ENCODE data around the gene TLE5. TPM values are rescaled to one million over a fixed set of nuclear protein-coding genes. Genes with fewer than 3 reads are reported as not detected.

Gene TLE5
- total RNA-seq, 1 donor from 2014 or later = 302 TPM

DNA sequence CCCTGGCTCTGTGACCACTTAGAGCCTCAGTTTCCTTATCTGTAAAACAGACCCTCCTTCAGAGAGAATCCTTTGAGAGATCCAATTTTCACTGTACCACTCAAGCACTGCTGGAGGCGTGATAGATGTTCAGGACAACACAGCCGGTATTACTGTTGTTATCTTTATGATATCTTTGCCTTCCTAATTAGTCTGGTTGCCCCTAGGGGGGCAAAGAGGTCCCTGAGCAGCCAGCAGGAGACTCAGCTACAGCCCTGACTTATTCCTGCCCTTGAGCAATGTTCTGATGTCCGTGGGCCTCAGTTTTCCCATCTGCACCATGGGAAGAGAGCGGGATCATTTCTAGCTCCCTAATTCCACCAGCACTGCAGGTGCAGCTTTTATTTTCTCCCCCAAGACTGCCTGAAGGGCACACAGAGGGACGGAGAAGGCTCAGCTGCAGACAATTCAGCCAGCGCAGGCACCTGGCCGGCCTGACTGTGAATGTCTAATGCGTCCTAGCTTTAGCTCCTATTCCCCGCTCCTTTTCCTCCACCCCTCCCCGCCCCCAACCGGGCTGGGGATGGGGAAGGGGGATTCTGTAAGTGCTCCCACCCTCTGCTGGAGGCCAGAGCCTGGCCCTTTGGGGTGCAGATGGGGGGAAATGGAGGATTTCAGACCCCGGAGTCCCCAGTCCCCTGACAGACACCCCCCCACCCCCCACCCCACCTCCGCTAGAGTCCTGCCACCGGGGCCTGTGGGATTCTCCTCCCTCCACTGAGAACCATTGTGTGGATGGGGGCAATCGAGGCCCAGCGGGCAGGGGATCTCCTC, 16.2 kb downstream of the TLE5 start:
- Mint-ChIP-seq H3K36me3 (no peaks in the 10 kb centered on the region), H3K4me1 (ENCODE audit: unreplicated experiment) (peaks cover 29% of the 10 kb centered on the region), H3K4me3 (peak overlapping the region; percentile 20), H3K27me3 (no peaks in the 10 kb centered on the region), H3K27ac (no peak overlapping the region), H3K9me3 (no peaks in the 10 kb centered on the region)
- DNase-seq (ENCODE audit: extremely low spot score, unreplicated experiment) = no peak
- TF ChIP-seq, protein P1, sequence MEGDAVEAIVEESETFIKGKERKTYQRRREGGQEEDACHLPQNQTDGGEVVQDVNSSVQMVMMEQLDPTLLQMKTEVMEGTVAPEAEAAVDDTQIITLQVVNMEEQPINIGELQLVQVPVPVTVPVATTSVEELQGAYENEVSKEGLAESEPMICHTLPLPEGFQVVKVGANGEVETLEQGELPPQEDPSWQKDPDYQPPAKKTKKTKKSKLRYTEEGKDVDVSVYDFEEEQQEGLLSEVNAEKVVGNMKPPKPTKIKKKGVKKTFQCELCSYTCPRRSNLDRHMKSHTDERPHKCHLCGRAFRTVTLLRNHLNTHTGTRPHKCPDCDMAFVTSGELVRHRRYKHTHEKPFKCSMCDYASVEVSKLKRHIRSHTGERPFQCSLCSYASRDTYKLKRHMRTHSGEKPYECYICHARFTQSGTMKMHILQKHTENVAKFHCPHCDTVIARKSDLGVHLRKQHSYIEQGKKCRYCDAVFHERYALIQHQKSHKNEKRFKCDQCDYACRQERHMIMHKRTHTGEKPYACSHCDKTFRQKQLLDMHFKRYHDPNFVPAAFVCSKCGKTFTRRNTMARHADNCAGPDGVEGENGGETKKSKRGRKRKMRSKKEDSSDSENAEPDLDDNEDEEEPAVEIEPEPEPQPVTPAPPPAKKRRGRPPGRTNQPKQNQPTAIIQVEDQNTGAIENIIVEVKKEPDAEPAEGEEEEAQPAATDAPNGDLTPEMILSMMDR (conservative IDR thresholded peaks at IDR 0.05) = no peak

DNA sequence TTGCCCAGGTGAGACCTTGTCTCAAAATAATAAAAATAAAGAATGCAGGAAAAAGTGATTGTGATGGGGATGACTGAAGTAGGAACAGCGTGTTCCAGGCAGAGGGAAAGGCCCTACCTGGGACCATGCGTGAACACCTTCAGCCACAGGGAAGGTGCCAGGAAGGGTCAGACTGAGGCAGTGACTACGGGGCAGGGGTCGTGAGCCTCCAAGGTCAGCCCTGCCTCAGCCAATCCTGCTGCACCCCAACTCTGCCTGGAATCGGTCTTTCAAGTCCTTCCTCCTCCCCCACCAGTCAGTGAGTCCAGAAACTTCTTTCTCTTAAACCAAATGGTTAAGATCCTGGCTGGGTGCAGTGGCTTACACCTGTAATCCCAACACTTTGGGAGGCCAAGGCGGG, 17.1 kb downstream of the TLE5 start:
- Mint-ChIP-seq H3K36me3 (no peaks in the 10 kb centered on the region), H3K9me3 (no peaks in the 10 kb centered on the region), H3K4me1 (ENCODE audit: unreplicated experiment) (peaks cover 33% of the 10 kb centered on the region), H3K27ac (no peak overlapping the region), H3K27me3 (no peaks in the 10 kb centered on the region), H3K4me3 (no peak overlapping the region)
- TF ChIP-seq, protein P1 (conservative IDR thresholded peaks at IDR 0.05) = no peak
- no peak for DNase-seq (ENCODE audit: extremely low spot score, unreplicated experiment)

DNA sequence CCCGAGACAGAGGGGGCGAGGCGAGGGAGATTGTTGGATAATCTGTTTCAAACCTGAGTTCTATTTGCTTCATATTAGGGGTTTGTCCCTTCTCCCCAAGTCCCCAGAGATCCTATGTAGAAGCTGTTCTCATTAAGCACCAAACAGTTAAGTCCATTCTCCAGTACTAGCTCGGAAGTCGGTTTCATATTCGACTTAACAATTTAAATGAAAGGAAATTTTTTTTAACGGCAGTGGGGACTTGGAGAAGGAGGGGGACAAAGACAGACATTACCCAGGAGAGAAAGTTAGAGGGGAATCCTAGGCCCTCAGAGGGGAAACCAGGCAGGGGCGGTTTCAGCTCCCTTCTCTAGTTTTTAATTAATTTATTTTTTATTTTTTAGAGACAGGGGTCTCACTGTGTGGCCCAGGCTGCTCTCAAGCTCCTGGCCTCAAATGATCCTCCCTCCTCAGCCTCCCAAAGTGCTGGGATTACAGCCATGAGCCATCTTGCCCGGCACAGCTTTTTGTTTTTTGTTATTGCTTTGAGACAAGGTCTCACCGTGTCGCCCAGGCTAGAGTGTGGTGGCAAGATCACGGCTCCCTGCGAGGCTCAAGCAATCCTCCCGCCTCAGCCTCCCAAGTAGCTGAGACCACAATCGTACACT, 19.6 kb downstream of the TLE5 start:
- H3K27me3 Mint-ChIP-seq = no peaks in the 10 kb centered on the region

DNA sequence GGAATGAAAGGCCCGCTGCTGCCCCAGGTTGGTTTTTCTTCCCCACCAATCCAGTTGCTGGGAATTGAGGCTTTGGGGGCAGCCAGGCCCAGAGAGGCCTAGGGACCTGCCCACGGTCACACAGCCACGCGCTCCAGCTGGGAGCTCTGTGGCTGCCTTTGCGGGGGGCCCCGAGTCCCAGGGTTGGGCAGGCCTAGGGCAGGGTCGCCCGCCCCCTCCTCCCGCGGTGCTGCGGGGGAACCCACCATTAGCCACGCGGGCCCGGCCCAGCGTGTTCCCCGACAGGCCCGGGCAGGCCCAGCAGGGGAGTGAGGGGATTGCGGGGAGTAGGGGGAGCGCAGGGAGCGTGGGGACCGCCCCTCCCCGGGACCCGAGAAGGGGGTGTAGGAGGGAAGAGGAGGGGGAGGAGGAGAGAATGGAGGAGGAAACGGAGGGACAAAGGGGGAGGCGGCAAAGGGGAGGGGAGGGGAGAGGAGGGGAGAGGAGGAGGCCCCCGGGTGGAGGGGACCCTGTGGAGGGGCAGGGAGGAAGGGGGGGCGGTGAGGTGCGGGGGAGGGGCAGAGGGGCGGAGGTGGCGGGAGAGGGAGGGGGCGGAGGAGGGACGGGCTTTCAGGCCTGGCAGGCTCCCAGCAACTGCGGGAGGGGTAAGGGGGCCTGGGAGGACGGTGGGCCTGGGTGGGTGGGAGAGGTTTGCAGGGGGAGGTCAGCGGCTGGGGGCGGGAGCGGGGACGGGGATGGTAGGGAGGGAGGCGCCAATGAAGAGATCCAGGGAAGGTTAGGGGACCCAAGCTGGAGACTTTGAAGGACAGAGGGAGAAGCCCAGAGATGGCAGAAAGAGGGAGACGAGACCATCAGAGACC, 20.3 kb downstream of the TLE5 start:
- no peak overlapping the region for H3K27ac Mint-ChIP-seq

More for the DNA sequence above, 19.6 kb downstream of the TLE5 start:
- DNase-seq (ENCODE audit: extremely low spot score, unreplicated experiment) = no peak
- H3K27ac Mint-ChIP-seq = no peak overlapping the region
- TF ChIP-seq, protein P1 (conservative IDR thresholded peaks at IDR 0.05) = no peak
- H3K9me3 Mint-ChIP-seq = no peaks in the 10 kb centered on the region
- peaks cover 36% of the 10 kb centered on the region for H3K4me1 Mint-ChIP-seq (ENCODE audit: unreplicated experiment)
- peak overlapping the region; percentile 70 for H3K4me3 Mint-ChIP-seq
- H3K36me3 Mint-ChIP-seq = no peaks in the 10 kb centered on the region

DNA sequence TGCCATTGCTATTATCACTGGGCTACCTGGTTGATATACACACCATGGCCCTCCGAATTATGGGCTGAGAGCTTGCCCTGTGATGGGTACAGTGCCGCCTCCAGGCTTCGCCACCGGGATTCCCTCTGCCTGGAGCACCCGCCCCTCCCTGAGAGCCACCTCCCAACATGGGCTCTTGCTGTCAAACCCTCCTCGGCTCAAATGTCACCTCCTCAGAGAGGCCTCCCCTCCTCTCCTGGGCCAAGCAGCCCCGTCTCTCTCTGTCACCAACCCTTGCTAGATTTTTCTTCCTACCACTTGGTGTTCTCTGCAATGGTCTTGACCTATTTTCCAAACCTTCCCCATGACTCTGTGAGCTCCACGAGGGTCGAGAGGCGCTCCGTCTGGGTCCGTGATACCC, 21.0 kb downstream of the TLE5 start:
- no peak for DNase-seq (ENCODE audit: extremely low spot score, unreplicated experiment)
- Mint-ChIP-seq H3K36me3 (no peaks in the 10 kb centered on the region), H3K4me3 (peak overlapping the region; percentile 23), H3K4me1 (ENCODE audit: unreplicated experiment) (peaks cover 32% of the 10 kb centered on the region), H3K27me3 (no peaks in the 10 kb centered on the region), H3K9me3 (no peaks in the 10 kb centered on the region), H3K27ac (no peak overlapping the region)
- TF ChIP-seq, protein P1 (conservative IDR thresholded peaks at IDR 0.05) = no peak

More for the DNA sequence above, 20.3 kb downstream of the TLE5 start:
- H3K4me3 Mint-ChIP-seq = peak overlapping the region; percentile 70
- no peaks in the 10 kb centered on the region for H3K9me3 Mint-ChIP-seq
- TF ChIP-seq, protein P1 (conservative IDR thresholded peaks at IDR 0.05) = no peak
- peaks cover 32% of the 10 kb centered on the region for H3K4me1 Mint-ChIP-seq (ENCODE audit: unreplicated experiment)
- H3K36me3 Mint-ChIP-seq = no peaks in the 10 kb centered on the region
- H3K27me3 Mint-ChIP-seq = no peaks in the 10 kb centered on the region
- DNase-seq (ENCODE audit: extremely low spot score, unreplicated experiment) = no peak

All from type B pancreatic cell (in vitro differentiated cells).